GM08714 (cell line): Measurements from ENCODE around the gene HRC.

Source experiments
- H3K4me3 ChIP-seq: fragments of 200-500 bp; sonication (Bioruptor generic); 2 replicates; pipeline ENCODE4 v1.5.1; 2014; ENCODE audit warnings: mild to moderate bottlenecking, low read length, inconsistent platforms
- ZNF274 ChIP-seq: IDR thresholded peaks from 2 replicates; pipeline ENCODE4 v1.6.1; 2012; ENCODE audit warnings: mild to moderate bottlenecking, low read depth, low read length

Gene HRC

DNA sequence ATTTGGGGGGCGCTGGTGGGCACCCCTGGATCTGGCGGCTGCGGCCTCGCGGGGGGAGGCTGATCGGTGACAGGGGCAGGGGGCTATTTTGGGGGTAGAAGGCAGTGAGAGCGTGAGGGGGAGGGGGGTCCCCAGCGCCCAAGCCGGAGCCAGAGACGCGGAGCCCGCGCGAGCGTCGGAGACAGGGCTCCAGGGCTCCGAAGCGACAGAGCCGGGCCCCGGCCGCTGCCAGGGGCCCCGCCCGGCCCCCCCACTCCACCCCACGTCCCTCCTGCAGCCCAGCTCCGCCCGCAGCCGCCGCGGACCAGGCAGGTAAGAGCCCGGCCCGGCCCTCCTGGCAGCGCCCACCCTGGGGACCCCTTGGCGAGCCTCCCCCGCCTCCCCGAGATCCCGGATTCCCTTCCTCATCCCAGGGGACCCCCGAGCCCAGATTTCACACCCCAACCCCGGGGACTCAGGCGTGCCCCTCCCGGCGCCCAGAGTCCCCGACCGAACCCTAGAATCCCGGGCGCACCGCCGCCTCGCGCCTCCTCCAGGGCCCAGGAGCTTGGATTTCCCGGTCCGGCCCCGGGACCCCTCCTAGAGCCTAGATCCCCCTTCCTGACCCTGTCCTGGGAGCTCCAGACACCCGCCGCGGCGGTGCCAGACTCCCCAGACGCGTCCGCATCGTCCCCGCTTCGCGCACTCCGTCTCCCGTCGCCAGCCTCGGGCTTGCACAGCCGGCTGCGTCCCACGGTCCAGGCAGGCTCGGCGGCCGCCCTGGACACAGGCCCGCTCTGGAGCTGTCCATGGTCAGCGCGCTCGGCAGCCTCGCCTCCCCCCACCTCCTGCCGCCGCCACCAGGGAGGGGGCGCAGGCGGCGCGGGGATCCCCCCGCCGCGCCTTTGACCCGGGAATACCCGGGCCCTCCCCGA, 35.5 kb downstream of the HRC start, which contains the start of gene PPFIA3:
PPFIA3 (plus strand) TSS at position 134 of the 914 bp plus-strand sequence. CDS start 8,330 bp downstream, outside the sequence.
- peak within 1 kb of the TSS; percentile 73 for H3K4me3 ChIP-seq
- TF ChIP-seq ZNF274, result no peak

DNA sequence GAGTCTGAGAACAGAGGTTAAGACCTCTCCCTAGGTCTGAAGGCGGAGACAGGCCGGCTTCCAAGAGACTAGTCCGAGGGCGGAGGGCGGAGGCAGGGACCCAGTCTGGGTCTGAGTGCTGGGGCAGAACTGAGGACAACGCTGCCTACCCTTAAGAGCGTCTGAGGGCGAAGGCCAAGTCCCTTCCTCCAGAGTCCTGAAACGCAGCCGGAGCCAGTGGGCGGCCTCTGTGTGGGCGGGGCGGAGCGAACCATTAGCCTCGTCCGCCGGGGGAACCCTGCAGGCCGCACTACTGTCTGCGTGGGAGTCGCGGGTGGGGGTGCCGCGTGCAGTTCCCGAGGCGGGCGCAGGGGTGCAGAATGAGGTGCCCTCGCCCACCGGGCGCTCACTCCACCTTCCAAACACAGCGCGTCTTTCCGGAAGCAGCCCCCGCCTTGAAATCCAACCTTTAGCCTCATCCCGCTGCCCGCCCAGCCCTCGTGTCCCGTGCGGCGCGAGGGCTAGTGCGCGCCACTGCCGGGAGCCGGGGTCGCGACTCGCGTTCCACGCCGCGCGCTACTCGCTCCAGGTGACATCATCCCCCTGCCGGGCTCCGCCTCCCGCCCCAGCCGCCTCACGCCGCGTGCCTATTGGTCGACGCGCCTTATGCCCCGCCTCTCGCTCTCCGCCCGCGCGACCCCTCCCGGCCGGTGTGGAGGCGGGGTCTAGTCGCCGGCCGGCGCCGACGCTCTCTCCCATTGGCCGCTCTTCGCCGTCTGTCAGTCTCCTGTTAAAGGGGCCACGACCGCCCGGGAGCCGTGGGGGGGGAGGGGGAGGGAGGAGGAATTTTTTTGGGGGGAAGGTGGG, 36.4 kb downstream of the HRC start, which contains the start of gene C19orf73:
C19orf73 (minus strand) TSS at position 579 of the 846 bp plus-strand sequence; CDS start at position 458, 121 bp downstream.
- peak within 1 kb of the TSS; percentile 73 for H3K4me3 ChIP-seq
- TF ChIP-seq ZNF274, result no peak

DNA sequence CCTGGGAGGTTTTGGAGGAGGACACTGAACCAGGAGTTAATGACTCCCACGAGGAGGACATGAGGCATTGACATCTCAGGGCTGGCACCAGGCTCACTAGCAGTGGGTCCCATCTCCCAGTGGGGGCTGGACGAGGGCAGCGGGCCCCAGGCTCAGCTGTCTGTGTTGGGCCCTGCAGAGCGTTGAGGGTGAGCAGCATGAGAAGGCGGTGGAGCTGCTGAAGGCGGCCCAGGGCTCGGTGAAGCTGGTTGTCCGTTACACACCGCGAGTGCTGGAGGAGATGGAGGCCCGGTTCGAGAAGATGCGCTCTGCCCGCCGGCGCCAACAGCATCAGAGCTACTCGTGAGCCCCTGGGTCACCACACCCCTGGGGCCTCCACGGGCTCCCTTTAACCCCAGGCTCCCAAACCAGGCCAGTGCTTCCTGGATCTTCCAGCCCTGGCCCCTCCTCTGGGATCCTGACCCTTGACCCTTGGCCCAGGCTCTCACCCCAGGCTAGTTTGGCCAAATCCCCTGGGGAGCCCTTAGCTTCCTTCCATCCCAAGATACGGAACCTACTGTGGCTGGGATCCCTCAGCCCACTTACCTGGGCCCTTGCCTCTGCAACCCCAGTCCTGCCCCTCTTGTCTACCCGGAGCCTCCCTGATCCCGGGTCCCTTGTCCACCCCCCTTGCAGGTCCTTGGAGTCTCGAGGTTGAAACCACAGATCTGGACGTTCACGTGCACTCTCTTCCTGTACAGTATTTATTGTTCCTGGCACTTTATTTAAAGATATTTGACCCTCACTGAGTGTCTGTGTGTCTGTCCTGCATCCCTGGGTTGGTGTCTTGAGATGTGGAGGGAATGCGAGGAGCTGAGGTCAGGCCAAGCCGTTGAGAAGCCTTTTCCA, 37.3 kb downstream of the HRC start:
- H3K4me3 ChIP-seq, result peak overlapping the region; percentile 73; the same call in 1 of the 2 replicates
- no peak for TF ChIP-seq ZNF274

DNA sequence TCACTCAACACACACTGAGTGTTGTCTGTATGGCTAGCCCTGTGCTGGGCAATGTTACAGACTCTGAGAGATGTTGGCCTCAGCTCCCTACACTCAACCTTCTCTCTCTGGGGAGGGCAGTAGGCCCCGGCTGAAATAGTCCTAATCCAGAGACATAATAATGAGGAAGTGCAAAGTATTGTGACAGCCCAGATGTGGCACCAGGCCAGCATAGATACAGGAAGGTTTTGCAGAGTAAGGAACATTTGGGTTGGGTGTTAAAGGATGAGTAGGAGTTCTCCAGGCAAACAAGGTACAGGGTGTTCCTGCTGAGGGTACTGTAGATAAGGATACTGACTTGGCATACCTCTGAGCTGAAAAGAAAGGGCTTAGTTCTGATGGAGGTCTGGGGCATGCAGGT, 38.7 kb downstream of the HRC start:
- no peak for TF ChIP-seq ZNF274

DNA sequence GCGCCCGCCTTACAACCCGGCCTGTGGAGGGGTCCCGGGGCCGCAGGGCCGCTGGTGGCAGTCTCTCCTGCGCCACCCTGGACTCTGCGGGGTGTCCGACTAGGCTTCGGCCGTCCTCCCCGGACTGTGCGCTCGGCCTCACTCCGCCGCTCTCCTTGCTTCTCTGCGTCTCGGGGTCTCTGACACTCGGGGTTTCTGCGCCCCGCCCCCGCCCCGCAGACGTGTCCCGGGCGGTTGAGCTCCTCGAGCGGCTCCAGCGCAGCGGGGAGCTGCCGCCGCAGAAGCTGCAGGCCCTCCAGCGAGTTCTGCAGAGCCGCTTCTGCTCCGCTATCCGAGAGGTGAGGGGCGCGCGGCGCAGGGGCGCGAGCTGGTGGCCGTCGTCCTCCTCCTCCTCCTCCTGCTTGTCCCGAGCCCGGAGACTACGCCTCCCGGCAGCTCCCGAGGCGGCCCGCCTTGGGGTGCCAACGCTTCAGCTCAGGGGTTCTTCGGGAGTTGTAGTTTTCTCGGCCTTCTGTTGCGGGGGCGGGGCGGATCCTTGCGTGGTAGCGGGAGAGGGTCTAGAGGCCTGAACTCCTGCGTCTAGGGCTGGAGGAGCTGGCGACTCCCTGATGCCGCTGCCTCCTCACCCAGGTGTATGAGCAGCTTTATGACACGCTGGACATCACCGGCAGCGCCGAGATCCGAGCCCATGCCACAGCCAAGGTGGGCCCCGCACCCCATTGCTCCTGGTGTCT, 40.4 kb downstream of the HRC start:
- no peak for TF ChIP-seq ZNF274
- H3K4me3 ChIP-seq, result peak overlapping the region; percentile 63; the same call in 1 of the 2 replicates

More for the DNA sequence above, 38.7 kb downstream of the HRC start:
- H3K4me3 ChIP-seq, result no peak overlapping the region

DNA sequence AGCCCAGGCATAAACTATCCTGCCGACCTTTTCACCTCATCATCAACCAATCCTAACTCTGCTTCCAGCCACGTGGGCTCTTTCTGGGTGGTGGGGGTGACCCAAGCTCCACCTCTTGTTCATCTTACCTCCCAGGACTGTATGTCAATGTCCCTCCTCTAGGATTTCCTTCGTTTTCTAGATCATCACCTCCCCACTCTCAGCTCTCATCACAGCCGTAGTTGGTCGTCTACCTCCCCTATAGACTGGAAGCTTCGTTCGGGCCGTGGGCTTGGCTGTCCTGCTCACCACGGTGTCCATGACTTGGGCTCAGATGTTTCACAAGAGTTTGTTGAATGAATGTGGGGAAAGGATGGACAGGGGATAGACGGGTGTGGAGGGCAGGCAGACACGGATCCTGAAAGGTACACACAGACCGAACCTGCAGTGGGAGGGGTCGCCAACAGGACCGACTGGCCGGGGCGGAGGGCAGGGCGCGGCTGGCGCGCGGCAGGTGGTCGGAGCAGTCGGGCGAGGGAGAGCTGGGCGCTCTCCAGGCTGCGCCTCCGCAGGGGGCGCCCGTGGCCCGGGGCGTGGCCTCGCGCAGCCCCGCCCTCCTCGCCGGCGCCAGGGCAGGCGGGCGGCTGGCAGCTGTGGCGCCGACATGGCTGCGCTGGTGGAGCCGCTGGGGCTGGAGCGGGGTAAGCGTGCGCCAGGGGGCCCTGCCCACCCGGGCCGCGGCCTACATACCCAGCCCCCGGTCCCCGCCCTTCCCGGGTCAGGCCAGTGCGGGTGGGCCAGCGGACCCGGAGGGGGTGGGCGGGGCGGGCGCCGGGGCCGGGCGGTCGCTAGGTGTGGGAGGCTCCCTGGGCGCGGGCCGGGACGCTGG, 41.2 kb downstream of the HRC start, which contains the start of gene LIN7B:
LIN7B (plus strand) TSS at position 609 of the 868 bp plus-strand sequence; CDS start at position 644, 35 bp downstream.
- no peak for TF ChIP-seq ZNF274

DNA sequence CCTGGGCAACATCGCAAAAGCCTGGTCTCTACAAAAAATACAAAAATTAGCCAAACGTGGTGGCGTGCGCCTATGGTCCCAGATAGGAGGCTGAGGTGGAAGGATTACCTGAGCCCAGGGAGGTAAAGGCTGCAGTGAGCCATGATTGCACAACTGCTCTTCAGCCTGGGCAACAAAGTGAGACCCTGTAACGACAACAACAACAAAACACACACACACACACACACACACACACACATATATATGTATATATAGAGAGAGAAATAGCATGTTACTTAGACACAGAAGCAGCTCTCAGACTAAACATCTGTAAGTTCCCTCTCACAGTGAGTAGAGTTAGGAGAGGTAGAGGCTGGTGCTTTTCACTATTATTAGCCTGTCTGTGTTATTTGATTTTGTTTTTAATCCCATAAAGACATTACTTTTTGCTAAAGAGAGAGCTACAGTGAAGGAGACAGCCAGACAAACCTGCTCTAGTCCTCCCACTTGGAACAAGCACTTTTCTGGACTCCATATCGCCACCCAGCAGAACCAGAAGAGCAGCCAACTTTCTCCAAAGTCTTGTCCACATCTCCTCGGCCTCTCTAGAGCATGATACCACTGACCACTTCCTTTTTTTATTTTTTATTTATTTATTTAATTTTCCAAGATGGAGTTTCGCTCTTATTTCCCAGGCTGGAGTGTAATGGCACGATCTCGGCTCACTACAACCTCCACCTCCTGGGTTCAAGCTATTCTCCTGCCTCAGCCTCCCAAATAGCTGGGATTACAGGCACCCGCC, 43.8 kb downstream of the HRC start:
- no peak overlapping the region for H3K4me3 ChIP-seq
- no peak for TF ChIP-seq ZNF274

More for the DNA sequence above, 41.2 kb downstream of the HRC start, which contains the start of gene LIN7B:
- peak within 1 kb of the TSS; percentile 63; the same call in 1 of the 2 replicates for H3K4me3 ChIP-seq

DNA sequence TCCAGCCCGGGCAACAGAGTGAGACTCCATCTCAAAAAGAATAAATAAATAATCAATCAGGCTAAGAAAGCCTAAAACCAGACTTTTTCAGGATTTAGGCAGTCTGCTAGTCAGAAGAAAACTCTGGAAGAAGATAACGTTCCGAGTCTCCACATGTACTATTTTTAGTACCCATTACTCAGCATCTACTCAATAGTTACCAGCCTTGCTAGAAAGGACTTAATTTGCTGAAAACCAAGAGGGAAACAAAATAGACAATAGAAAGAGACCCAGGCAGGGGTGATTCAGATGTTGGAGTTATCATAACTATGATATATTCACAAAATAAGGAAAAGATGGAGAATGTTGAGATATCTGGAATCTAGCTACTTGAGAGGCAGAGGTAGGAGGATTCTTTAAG, 44.6 kb downstream of the HRC start:
- TF ChIP-seq ZNF274, result no peak
- no peak overlapping the region for H3K4me3 ChIP-seq

DNA sequence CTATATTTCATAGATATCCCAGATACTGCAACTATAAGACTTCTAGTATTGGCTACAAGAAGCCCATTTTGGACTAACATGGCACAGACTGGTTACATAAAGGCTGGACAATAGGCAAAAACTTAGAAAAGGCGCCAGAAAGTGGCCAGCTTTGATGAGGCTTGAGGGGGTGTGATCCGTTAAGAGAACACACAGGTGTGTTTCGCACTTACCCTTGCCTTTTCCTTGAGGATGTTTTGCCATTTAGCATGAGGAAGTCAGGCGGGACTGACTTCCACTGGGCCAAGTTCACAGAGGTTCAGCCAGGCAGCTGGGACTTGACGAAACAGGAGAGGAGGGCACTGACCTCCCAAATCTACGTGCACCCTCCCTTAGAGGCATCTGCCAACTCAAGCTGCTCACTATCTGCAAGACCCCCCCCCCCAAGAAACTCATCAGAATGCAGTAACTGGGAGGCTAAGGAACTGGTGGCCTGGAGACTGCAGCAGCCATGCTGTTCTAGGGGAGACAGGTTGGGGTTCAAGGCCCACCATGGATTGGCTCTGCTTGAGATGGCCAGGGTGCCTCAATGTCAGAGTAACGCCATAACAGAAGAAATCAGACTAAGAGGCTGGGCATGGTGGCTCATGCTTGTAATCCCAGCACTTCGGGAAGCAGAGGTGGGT, 45.5 kb downstream of the HRC start:
- no peak for TF ChIP-seq ZNF274
- H3K4me3 ChIP-seq, result no peak overlapping the region

DNA sequence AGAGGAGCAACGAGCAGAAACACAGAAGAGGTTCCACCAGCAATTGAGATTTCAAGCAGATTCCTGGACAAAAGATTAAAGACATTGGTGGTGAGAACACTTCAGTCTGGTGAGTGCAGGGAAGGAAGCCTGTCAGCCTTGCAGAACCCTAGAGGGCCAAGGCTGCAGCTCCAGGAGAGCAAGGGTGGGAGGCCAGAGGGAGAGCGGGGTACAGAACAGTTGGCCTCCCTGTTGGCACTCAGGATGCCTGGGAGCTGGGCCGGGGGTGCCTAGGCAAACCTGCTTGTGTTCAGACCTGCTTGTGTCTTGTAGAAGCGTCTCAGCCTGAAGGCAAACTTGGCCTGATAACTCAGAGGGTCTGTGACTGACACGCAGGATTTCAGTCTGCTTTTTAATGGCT, 46.1 kb downstream of the HRC start:
- TF ChIP-seq ZNF274, result no peak
- no peak overlapping the region for H3K4me3 ChIP-seq
